Stimulated activated CD4-positive, alpha-beta T cell treated with anti-CD3 and anti-CD28 coated beads, Interleukin-15, amount 100 ng/mL, for 1 hour (primary cell): Measurements from ENCODE around the gene ACSF3.
"Not testable (repeated sequence)": the region's sequence is repeated elsewhere in the genome, so short reads cannot be mapped to it uniquely, and the experiment has no call there.

ENCODE experiments used
- DNase-seq, 2 donors: peaks; one replicate each; pipeline ENCODE4 v3.0.0-alpha.2; 2020; ENCODE audit warnings: low read depth in 1 of 2, low spot score in 1 of 2

The ACSF3 gene

GRCh38 chr16:89156740-89157645 lies 63.3 kb downstream of the ACSF3 start:
- DNase-seq, result no peak

- DNase-seq, result no peak
Measured at GRCh38 chr16:89157778-89158177, 64.1 kb downstream of the ACSF3 start.

GRCh38 chr16:89159066-89159849 lies 65.6 kb downstream of the ACSF3 start:
- no peak for DNase-seq

- DNase-seq, result no peak
Measured at GRCh38 chr16:89159850-89160354, 66.2 kb downstream of the ACSF3 start.

- no peak for DNase-seq
Measured at GRCh38 chr16:89160977-89161701, 67.5 kb downstream of the ACSF3 start.

- no peak for DNase-seq
Measured at GRCh38 chr16:89161763-89162713, 68.4 kb downstream of the ACSF3 start.

- no peak for DNase-seq
Measured at GRCh38 chr16:89163297-89163696, 69.6 kb downstream of the ACSF3 start.

GRCh38 chr16:89164436-89164835 lies 70.8 kb downstream of the ACSF3 start:
- DNase-seq, result no peak

GRCh38 chr16:89164847-89165680 lies 71.4 kb downstream of the ACSF3 start:
- no peak for DNase-seq

- DNase-seq, result not testable (repeated sequence)
Measured at GRCh38 chr16:89165681-89165979, 72.0 kb downstream of the ACSF3 start.

GRCh38 chr16:89166696-89167424 lies 73.2 kb downstream of the ACSF3 start:
- no peak for DNase-seq

- peak; percentile 72 to 87 for DNase-seq
Measured at GRCh38 chr16:89167425-89167941, 73.8 kb downstream of the ACSF3 start.

- no peak for DNase-seq
Measured at GRCh38 chr16:89168381-89169189, 74.9 kb downstream of the ACSF3 start.

GRCh38 chr16:89169778-89170177 lies 76.1 kb downstream of the ACSF3 start:
- no peak for DNase-seq

GRCh38 chr16:89170346-89171215 lies 76.9 kb downstream of the ACSF3 start:
- no peak for DNase-seq

GRCh38 chr16:89171216-89172170 lies 77.8 kb downstream of the ACSF3 start, which contains the start of gene CDH15:
Gene CDH15, plus strand, starts transcription at chr16:89171748. Its CDS starts 84 bp downstream, at chr16:89171832.
- DNase-seq, result peak; percentile 89 to 96
